AG20443 (cell line): ENCODE data around the gene PPP1CA.
"Not testable (repeated sequence)": the region's sequence is repeated elsewhere in the genome, so short reads cannot be mapped to it uniquely, and the experiment has no call there.

Experiments used
- DNase-seq: peaks from one replicate; pipeline ENCODE4 v3.0.0; 2012; ENCODE audit warnings: low spot score, mixed read lengths

PPP1CA gene

GRCh38 chr11:67416416-67417335 lies 15.0 kb upstream of the PPP1CA start:
- no peak for DNase-seq

- no peak for DNase-seq
Measured at GRCh38 chr11:67415501-67416304, 14.0 kb upstream of the PPP1CA start, which contains the start of gene CARNS1. Gene CARNS1 (plus strand): TSS chr11:67415678. CDS start chr11:67416200, 522 bp downstream.

- no peak for DNase-seq
Measured at GRCh38 chr11:67413266-67413849, 11.7 kb upstream of the PPP1CA start.

GRCh38 chr11:67412495-67413179 lies 11.0 kb upstream of the PPP1CA start:
- no peak for DNase-seq

GRCh38 chr11:67411785-67412152 lies 10.1 kb upstream of the PPP1CA start:
- DNase-seq, result no peak

GRCh38 chr11:67410984-67411784 lies 9.5 kb upstream of the PPP1CA start:
- no peak for DNase-seq

- DNase-seq, result no peak
Measured at GRCh38 chr11:67410369-67410831, 8.7 kb upstream of the PPP1CA start.

GRCh38 chr11:67409781-67410368 lies 8.2 kb upstream of the PPP1CA start:
- no peak for DNase-seq

- DNase-seq, result no peak
Measured at GRCh38 chr11:67409261-67409666, 7.6 kb upstream of the PPP1CA start.

GRCh38 chr11:67408437-67409200 lies 7.0 kb upstream of the PPP1CA start:
- no peak for DNase-seq

- DNase-seq, result no peak
Measured at GRCh38 chr11:67407688-67408163, 6.1 kb upstream of the PPP1CA start.

GRCh38 chr11:67406969-67407687 lies 5.5 kb upstream of the PPP1CA start:
- DNase-seq, result no peak

- no peak for DNase-seq
Measured at GRCh38 chr11:67406420-67406968, 4.8 kb upstream of the PPP1CA start.

- DNase-seq, result no peak
Measured at GRCh38 chr11:67405688-67406339, 4.2 kb upstream of the PPP1CA start.

- no peak for DNase-seq
Measured at GRCh38 chr11:67405196-67405567, 3.5 kb upstream of the PPP1CA start.

GRCh38 chr11:67404515-67405195 lies 3.0 kb upstream of the PPP1CA start:
- DNase-seq, result no peak

- DNase-seq, result not testable (repeated sequence)
Measured at GRCh38 chr11:67403085-67403484, 1.4 kb upstream of the PPP1CA start.
